GM21423 (cell line): ENCODE results near the gene CRIM1.
A peak's percentile ranks its signal among the peaks of the same experiment; 100 is the strongest.

Experiments
- ATAC-seq: cut with Tn5 transposase; IDR thresholded peaks from one replicate; pipeline ENCODE4 v1.9.1; 2021; ENCODE audit warnings: mild to moderate bottlenecking, moderate library complexity; ENCODE audit not compliant: unreplicated experiment

Gene CRIM1

DNA sequence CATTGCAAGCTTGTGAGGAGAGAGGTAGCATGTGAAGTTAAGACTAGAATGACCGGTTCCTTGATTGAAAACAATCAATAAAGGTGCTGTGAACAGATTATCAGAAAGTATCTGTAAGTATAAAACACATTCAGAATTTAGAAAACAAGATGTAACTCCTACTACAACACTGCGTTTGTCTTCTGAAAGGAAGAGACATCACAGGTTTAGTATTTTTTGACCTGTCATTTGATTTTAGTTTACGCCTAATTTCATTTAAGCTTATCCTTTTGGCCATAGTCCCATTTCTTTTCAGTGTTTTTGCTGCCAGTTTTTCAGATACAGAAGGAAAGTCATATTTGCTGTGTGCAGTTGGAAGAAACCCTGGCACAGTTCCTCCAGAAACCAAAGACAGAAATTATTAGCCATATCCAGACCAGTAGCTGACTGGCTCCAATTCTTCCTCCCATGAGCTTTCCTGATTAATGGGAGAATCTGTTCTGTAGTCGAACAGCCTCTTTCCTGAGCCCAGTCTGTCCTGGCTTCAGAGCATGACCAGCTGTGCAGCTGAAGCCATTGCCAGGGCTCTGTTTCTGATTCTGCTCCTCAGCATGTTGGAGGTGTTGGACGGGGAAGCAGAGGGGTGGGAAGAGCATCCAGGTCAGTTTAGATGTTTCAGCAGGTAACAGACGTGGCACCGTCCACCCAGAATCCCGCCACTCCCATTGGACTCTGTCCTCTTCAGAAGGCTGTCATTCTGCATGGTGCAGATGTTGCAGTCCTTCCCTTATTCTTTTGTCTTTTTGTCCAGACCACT lies 61.0 kb downstream of the CRIM1 start:
- ATAC-seq = no peak

DNA sequence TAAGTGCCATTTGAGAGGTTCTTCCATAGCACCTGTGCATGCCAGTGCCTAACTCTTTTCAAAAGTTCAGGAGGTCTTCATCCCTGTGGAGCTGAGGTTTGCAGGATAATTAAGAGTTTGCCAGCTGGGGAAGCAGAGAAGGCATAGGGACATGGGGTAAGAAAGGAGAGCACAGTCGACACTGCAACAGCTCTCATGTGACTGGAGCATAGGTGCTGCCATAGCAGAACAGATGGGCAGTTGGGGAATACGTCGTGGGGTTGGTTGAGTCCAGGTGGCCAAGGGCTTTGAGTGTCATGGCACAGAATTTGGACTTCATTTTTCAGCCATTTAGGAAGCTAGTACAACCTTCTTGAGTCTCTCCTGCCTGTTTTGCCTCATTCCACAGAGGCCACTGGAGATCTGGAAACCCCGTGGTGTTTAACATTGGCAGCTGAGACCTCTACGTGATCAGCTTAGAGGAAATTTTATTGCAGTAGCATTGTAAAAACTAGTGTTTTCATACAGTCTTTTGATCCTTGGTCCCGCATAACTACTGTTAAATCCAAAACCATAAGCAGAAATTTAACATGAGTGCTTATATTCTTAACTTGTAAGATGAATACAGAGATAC lies 65.1 kb downstream of the CRIM1 start:
- no peak for ATAC-seq

DNA sequence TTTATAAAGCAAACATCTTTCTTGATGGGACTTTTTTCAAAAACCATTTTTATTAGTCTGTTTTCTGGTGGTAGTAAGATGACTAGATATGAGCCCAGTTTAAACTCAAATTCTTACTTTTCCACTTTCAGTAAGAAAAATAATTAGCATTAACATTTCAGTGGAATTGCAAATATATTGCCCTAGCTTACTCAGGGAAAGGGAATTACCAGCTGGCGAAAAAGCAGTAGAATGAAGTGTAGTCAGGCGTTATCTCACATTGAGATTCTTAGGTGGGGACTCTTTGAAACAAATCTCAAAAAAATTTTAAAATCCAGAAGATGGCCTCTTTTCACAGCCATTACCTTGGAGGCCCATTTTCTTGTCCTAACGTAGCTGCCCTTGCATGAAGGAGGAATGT lies 65.8 kb downstream of the CRIM1 start:
- no peak for ATAC-seq

DNA sequence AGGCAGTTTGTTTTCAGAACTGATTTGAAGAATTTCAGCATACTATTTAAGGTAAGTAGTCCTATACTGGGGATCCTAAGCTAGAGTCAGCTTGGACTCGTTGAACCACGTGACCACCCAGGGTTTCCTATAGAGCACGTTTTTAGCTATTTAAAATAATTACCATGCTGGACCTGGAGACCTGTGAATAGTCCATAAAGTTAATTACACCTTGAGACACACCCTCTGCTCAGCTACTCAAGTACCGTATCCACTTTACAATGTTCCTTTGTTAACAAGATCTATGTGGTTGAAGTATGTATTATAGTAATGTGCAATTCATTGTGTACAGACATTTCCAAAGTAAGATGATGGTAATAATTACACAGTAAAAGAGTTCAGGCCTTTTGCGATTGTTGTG lies 67.6 kb downstream of the CRIM1 start:
- ATAC-seq = no peak

DNA sequence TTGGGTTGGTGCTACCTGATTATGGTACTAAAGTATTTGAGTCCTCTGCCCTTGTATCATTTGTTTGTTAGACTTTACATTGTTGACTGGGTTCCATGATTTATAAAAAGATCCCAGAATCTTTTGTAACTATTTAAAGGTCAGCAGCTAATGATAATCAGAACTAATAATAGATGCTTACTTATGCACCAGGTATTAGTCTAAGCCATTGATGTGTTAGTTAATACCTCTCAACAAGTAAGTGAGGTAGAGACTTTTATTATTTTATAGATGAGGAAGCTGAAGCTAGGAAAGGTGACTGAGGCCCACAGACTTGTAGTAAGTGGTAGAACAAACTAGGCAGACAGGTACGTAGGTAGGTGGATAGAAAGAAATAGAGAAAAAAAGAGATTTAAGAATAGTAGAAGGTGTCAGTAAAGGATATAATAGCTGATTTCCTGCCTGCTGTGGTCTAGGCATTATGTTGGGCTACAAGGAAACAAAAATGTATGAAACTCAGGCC lies 68.1 kb downstream of the CRIM1 start:
- ATAC-seq = no peak

DNA sequence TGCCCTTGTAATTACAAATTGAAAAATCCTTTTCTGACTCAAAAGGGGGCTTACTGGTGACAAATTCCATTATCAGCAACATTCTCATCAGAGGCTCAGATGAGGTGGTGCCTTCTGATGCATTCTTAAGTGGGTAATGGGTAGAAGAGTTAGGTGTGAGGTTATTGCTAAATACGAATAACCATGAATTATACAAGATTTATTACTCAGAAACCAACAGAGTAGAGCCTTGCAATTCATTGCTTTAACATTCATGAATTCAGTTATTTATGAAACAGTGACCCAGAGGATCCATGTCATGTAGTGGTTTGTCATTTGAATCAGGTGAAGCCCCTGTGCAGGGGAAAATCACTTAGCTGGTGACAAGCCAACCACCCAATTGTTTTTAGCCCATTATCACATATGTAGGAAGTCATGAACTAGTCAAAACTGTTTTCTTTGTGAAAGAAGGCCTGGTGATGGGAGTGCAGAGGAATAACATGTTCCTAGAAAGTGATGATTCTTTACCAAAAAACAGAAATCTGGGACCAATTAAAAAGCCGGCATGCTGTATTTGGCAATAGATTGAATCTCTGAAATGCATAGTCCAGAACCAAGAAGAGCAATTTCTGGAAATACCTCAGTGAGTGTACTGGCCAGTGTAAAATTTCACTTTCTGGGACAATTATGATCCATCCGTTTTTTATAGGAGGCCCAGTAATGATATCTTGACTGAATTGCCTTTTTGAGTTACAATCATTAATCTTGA lies 70.2 kb downstream of the CRIM1 start:
- ATAC-seq = no peak

DNA sequence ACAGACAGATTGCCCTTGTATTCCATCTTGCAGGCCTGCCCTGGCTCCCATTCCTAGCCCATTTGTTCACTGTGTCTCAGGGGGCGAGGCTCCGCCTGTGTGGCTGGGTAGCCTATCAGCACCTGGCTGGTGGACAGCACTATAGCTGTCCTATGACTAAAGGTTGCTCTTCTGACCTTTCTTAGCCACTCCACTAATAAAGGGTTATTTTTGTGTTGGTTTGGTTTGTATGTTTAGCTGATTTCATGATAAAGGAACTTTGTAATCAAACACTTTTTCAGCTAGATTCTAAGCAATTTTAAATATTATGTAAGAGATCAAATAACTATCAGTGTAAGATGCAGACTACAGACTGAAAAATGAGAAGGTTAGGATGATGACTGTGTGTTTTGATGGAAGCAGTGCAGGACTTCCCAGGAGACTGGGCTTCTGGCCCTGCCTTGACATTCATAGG lies 72.2 kb downstream of the CRIM1 start:
- ATAC-seq = no peak

DNA sequence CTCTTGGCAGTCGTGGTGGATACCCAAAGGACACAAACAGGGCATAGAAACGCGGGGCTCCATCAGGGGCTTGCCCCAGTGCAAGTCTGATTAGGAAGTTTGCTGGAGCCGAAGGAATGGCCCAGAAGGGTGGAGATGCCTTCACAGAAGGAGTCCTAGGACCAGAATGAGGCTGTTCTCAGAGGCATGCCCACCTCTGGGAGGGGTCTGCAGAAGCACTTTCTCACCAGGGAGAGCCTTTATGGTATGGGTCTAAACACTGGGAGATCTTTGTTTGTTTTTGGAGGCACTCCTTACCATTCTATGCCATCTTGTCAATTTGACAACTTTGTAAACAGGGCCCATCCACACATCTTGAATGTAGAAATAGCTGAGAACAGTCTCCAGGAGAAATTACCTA lies 75.0 kb downstream of the CRIM1 start:
- ATAC-seq = no peak

DNA sequence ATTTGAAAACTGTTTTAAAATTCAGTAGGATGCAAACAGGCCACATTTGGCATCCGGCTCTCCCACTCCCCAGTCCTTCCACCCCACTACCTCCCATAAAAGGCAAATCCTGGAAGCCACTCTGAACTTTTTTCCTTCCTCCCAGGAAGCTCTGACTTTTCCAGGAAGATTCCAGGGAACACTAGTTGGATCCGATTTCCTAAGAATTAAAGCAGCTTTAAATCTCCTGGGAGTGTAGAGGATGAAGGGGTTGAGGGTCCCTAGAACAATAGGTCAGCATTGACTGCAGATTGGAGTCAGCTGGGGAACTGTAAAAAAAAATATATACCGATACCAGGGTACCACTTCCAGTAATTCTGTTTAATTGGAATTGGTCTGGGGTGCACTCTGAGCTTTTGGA lies 76.9 kb downstream of the CRIM1 start:
- ATAC-seq = no peak

DNA sequence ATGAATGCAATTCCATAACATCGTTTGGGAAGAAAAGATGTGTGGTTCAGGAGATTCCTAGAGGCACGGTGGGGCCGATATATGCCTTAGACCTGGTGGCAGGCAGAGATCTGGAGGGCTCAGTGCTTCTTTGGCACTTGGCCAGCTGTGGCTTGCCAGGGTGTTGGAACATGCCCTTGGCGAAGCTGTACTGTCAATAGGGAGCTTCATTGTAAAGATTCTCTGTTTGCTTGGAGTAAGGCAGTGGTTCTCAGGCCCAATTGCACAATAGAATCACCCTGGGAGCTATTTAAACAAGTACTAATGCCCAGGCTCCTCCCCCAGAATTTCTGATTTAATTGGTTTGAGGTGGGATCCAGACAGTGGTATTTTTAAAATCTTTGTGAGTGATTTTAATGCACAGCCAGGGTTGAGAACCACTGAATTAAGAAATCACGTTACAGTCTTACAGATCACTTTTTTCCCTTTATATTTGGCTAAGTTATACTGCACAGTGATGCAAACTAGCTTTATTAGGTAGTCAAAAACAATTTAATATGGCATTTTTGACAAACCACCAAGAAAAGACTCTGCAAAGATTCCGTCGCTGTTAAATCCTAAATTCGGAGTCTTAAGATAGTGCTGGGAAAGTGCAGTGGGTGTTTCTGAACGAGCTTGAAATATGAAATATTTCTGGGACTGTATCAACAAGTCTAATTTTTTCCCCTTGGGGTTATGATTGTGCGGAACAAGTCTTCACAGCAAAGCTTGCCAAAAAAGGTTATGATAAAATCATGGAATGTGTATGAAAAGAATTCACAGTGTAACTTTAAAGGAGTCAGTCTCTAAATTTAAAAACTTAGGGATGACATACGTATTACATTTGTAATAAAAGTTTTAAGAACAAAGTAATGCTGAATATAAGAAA lies 78.0 kb downstream of the CRIM1 start:
- ATAC-seq = no peak

DNA sequence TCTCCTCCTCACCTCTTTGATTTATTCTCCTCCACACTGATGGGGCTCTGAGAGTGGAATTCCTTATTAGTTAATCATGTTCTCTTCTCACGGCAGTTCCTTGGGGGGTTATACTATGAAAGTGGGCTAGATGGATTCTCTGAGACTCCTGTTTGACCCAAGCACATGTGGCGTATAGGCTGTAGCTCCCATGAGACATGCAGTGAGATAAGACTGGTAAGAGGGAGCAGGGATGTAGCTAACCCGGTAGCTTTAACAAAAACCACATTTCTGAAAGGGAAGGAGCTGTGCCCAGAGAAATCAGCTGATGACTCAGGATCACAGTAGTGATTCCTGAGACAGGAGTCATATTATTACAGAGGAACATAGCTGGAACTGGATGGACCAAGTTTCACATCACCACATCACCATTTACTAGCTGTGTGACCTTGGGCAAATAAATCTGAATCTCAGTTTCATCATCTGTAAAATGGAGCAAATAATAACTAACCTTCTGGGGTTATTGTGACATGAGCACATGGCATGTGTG lies 82.9 kb downstream of the CRIM1 start:
- ATAC-seq = no peak

DNA sequence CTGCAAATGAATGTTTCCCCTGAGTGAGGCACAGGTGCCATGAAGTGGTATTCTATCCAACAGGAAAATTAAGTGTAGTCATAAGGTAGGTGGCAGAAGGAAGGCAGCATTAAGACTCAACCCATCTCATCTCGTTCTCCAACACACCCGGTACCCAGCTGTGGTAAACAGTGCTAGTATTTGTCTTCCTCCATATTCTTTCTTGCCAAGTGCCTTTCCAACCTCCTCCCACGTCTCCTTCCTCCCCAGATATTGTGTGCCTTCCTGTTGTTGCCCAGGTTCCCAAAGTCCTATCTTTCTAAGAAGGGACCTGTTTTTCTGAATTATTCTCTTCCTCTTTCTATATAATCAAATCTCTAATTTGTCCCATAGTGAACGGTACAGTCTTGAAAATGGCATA lies 83.5 kb downstream of the CRIM1 start:
- no peak for ATAC-seq

DNA sequence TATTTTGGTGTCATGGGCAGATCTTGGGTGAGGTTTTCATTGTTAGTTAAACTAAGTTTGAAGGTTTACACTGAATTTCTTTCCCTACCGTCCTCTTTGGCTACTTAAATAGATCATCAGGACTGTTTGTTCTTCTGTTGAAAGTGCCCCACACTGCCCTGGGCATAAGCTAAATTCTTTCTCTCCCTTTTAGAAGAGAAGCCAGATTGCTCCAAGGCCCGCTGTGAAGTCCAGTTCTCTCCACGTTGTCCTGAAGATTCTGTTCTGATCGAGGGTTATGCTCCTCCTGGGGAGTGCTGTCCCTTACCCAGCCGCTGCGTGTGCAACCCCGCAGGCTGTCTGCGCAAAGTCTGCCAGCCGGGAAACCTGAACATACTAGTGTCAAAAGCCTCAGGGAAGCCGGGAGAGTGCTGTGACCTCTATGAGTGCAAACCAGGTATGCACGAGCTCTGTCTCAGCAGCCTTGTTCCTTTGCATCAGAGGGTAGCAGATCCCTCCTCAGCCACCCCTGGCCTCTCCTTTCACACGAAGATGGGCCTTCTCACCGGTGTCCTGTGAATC lies 85.6 kb downstream of the CRIM1 start:
- no peak for ATAC-seq

DNA sequence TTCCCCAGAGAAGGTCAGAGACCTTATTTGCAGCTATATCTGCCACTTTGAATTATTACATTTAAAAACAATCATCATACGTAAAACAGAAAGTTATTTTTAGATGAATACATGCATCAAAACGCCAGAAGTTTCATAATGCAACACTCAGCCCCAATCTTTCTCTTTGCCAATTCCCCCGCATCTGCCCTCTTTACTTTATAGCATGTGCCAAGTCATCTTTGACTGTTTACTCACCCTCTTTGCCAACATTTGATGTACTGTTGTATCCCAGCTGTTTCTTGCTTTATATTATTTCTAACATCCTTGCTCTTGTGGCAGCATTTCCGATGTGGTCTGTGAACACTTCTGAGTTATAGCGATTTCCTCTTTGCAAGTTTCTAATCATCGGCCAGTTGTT lies 86.2 kb downstream of the CRIM1 start:
- peak; percentile 52 for ATAC-seq

DNA sequence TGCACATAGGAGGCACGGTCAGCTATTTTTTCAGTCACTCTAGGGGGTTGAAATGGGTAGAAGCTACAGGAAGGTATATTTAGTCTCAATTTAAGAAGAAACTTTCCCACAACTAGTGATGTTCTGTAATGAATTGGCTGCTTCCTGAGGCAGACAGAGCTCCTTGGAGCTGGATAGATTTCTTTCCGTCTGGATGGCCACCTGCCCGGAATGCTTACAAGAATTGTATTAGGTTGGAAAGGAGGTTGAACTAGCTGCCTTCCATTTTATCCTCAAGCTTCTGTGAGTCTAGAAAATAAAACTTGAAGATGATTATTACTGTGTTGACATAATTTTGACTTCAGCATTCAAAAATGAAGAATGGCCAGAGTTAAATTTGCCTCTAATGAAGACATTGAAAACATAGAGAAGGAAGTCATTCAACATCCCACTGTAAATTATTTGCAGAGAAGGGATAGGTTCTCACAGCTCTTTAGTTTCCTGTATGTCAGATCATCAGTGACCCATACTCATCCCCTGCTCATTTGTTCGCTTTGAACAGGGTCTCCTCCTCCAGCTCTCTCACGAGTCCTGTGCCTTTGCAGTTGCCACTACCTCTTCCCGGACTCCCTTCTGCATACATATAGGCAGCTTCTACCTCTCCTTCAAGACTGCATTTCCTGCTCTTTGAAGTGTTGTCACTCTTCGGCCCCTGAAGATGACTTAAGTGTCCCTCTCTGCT lies 88.8 kb downstream of the CRIM1 start:
- no peak for ATAC-seq

DNA sequence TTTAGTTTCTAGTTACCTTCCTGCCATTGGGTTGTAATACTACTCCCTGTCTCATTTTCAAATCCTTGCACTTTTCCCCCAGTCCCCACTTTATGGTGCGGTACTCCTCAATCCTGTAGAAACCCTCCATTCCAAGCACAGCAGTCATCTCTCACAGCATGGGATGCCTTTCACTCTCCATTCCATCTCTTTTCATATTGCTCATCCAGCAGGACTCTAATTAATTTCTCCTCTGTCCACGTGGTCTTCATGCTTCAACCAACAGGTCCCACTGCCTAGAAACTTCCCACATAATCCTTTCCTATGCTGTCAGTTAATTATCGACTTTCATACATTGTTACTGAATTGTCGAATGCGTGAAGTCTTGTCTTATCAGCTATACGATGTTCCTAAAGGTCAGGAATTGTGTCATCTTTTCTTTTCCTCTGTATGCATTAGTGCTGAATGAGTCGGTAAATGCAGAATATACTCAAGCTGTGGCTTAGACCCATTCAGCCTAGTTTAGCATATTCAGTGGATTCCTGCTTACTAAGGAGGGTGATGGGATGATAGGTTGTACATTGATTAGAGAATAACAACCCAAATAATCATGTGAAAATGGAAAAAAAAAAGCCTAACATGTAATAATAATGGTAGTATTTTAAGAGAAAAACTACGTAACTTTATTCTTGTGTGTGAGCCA lies 89.7 kb downstream of the CRIM1 start:
- ATAC-seq = no peak

DNA sequence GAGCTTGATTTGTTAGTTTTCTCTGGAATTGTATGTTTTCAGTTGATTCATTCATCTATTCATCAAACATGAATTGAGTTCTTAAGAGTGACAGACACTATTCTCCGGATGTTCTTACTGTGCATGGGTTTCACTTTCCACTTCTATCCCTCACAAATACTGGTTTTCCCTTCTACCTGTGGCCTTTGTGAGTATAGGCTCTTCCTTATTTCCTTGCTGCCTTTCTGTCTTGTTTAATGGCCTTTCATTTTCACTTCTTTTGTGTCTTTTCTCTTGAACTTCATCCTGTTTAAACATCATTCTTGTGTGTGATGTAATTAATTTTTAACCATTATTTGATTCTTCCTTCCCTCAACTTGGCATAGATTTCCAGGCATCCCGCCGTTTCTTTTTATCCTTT lies 90.7 kb downstream of the CRIM1 start:
- no peak for ATAC-seq

DNA sequence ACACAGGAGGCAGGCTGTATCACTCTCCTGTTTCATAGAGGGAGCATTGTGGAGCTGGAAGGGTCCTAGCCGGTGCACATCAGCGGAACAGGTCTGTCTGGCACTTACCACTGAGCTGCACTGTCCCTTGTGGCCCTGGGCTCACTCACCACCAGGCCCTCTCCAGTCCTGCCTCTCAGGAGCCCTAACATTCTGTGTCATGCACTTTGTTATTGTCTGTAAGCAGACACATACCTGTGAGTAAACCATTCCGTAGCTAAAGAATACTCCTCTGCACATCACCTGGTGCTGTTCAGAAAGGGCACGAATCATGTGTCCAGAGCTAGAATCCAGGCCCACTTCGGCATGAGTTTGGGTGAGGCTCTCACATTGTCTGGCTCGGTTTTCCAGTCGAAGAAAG lies 93.6 kb downstream of the CRIM1 start:
- no peak for ATAC-seq

DNA sequence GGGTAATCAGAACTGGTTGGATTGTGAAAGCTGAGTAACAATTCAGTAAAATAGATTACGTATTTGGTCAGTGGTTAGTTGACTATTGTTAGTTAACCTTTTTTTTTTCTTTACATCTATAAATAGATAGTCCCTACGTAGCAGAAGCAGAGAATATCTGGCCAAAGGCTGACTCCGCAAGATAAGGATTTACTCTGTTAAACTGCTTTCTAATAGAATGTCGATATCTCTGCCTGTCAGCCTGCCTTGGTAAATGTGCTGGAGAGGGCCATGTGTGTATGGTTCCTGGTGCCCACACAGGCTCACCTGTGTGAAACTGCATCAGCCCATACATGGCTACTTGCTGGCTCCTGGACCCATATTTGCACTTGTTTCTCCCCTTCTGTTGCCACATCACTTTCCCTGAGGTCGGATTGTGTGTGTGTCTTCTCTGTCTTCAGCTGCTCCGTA lies 94.4 kb downstream of the CRIM1 start:
- ATAC-seq = no peak
